Mesangial cell (primary cell): ENCODE results near the gene KRAS. TPM values are rescaled to one million over a fixed set of nuclear protein-coding genes. Genes with fewer than 3 reads are reported as not detected.

Source experiments
- total RNA-seq: library from RNA; depleted of rRNA; stranded (reverse); fragments of >200 nt; gene quantifications from 2 replicates; pipeline ENCODE4 v1.2.3, GENCODE V29; 2015

KRAS gene
- total RNA-seq = 10.6 TPM in 2 replicates

GRCh38 chr12:25250744-25251730, at the start of gene KRAS:
Gene KRAS (minus strand): TSS chr12:25250929.

DNA sequence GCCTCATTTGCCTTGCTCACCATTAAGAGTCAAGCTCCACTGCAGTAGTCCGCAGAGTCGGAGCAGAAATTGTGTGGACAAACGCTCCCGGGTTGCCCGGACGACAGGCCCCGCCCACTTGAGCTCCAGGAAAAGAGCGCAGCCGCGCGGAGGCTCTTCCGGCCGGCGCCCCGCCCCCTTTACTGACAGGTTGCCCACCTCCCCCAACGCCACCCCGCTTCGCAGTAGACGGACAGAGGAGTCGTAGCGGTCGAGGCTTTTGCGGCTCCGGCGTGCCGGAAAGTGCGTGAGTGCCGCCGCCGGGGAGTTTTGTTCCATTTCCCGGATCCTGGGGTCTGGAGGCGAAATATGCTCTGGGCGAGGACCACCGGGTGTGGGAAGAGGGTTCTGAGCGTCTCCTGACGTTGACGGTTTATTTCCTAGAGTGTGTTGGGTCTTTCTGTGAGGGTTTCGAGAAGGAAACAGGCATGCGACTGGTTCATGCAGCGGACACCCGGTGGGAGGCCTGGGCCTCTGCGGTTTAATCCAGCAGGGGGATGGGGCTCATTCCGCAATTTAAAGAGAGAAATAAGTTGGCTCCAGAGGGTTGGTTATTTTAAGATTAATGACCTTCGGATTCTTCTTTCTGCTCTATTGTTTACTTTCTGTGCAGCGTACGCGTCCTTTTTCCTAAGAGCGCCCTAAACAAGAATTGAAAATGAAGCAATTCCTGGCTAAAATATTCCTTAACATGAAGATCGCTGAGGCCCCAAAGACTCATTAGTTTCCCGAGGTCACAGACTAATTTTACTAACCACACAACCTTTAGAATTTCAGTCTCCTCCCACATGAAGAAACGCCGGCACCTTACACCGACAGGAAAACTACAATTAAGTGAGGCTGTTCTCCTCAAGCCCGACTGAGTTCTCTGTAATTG, 55.4 kb downstream of the KRAS start, which contains the start of the genes DNAI7 and ETFRF1:
Gene DNAI7, minus strand, starts transcription at position 105 of the 916 bp plus-strand sequence. Its CDS starts 82 bp downstream, at position 23.
Gene ETFRF1, plus strand, starts transcription at position 182 of the 916 bp plus-strand sequence. CDS start 8,720 bp downstream, outside the sequence.

Other genes starting within 250 kb of the KRAS start
- gene DNAI7, start 55.8 kb downstream of the KRAS start, total RNA-seq = 0.13 TPM in 1 of 2 replicates, not detected in the other
- 10.3 and 15.1 TPM in 2 replicates for gene ETFRF1, start 55.7 kb downstream of the KRAS start, total RNA-seq